Measurements from ENCODE around the gene FRMD4B.
"Not testable (repeated sequence)": the region's sequence is repeated elsewhere in the genome, so short reads cannot be mapped to it uniquely, and the experiment has no call there.

Gene FRMD4B

GRCh38 chr3:69244039-69244438 is 141.8 kb downstream of the FRMD4B start:
- DNase-seq (ENCODE audit: low spot score): no peak
- in situ Hi-C loops (cut with MboI; ENCODE audit: low sequenced_read_pairs, unreplicated experiment): no loop called here
- TF ChIP-seq CTCF (IDR thresholded peaks at IDR 0.05; ENCODE audit: borderline replicate concordance, control extremely low read depth, extremely low read depth, insufficient read depth, missing control alignments): no peak

- in situ Hi-C loops (cut with MboI; ENCODE audit: low sequenced_read_pairs, unreplicated experiment): no loop called here
- no peak for DNase-seq (ENCODE audit: low spot score)
- TF ChIP-seq CTCF (IDR thresholded peaks at IDR 0.05; ENCODE audit: borderline replicate concordance, control extremely low read depth, extremely low read depth, insufficient read depth, missing control alignments): no peak
Measured at GRCh38 chr3:69241769-69242168, 144.1 kb downstream of the FRMD4B start.

GRCh38 chr3:69240651-69241568 is 145.0 kb downstream of the FRMD4B start:
- no peak for DNase-seq (ENCODE audit: low spot score)
- in situ Hi-C loops (cut with MboI; ENCODE audit: low sequenced_read_pairs, unreplicated experiment): no loop called here
- no peak for TF ChIP-seq CTCF (IDR thresholded peaks at IDR 0.05; ENCODE audit: borderline replicate concordance, control extremely low read depth, extremely low read depth, insufficient read depth, missing control alignments)

- in situ Hi-C loops (cut with MboI; ENCODE audit: low sequenced_read_pairs, unreplicated experiment): no loop called here
- no peak for DNase-seq (ENCODE audit: low spot score)
- TF ChIP-seq CTCF (IDR thresholded peaks at IDR 0.05; ENCODE audit: borderline replicate concordance, control extremely low read depth, extremely low read depth, insufficient read depth, missing control alignments): no peak
Measured at GRCh38 chr3:69239063-69239462, 146.8 kb downstream of the FRMD4B start.

- no peak for TF ChIP-seq CTCF (IDR thresholded peaks at IDR 0.05; ENCODE audit: borderline replicate concordance, control extremely low read depth, extremely low read depth, insufficient read depth, missing control alignments)
- no peak for DNase-seq (ENCODE audit: low spot score)
- in situ Hi-C loops (cut with MboI; ENCODE audit: low sequenced_read_pairs, unreplicated experiment): no loop called here
Measured at GRCh38 chr3:69236812-69237707, 148.8 kb downstream of the FRMD4B start.

- TF ChIP-seq CTCF (IDR thresholded peaks at IDR 0.05; ENCODE audit: borderline replicate concordance, control extremely low read depth, extremely low read depth, insufficient read depth, missing control alignments): no peak
- in situ Hi-C loops (cut with MboI; ENCODE audit: low sequenced_read_pairs, unreplicated experiment): no loop called here
- no peak for DNase-seq (ENCODE audit: low spot score)
Measured at GRCh38 chr3:69235882-69236281, 150.0 kb downstream of the FRMD4B start.

- DNase-seq (ENCODE audit: low spot score); in situ Hi-C loops (cut with MboI; ENCODE audit: low sequenced_read_pairs, unreplicated experiment): not testable (repeated sequence)
Measured at GRCh38 chr3:69235227-69235626, 150.7 kb downstream of the FRMD4B start.
